CD4-positive, alpha-beta T cell (primary cell): ENCODE results near the gene LDHD. TPM values are rescaled to one million over a fixed set of nuclear protein-coding genes. Genes with fewer than 3 reads are reported as not detected.
"Not testable (repeated sequence)": the region's sequence is repeated elsewhere in the genome, so short reads cannot be mapped to it uniquely, and the experiment has no call there.

Experiments
- ATAC-seq: fragments of 200-7000 bp; cut with Tn5 transposase; one replicate; pipeline ENCODE4 v1.10.0; 2022; ENCODE audit warnings: mild to moderate bottlenecking; ENCODE audit not compliant: poor library complexity
- CTCF ChIA-PET: fragments of 350-600 bp; sonication (Branson Sonifier 250); formaldehyde crosslinking; loops from one replicate; lab custom pipeline; 2021; ENCODE audit warnings: antibody characterized with exemption, inconsistent platforms; lab: Charles Lee
- POLR2A ChIA-PET: fragments of 350-600 bp; sonication (Branson Sonifier 250); formaldehyde crosslinking; loops from one replicate; lab custom pipeline; 2021; ENCODE audit warnings: antibody characterized with exemption, inconsistent platforms; lab: Charles Lee
- DNase-seq, 14 experiments: peaks; one replicate each; pipeline ENCODE4 v3.0.0-alpha.2; 2013 to 2020; ENCODE audit warnings: mixed read lengths in 2 of 14
- H3K27ac ChIP-seq, 2 donors: one replicate each; pipeline versions ENCODE4 v1.5.1 to v1.7.0; 2013; ENCODE audit warnings: low read length in 2 of 2, low read depth in 1 of 2, mild to moderate bottlenecking in 1 of 2
- H3K27me3 ChIP-seq, 2 experiments: 1 replicate in 1 of 2; 2 replicates in 1 of 2; pipeline versions ENCODE4 v1.6.1 to v1.7.0; 2013; ENCODE audit warnings: low read length in 2 of 2, control low read depth in 1 of 2, mild to moderate bottlenecking in 1 of 2, moderate library complexity in 1 of 2; ENCODE audit not compliant: insufficient read depth in 2 of 2, control insufficient read depth in 1 of 2
- H3K36me3 ChIP-seq: one replicate; pipeline ENCODE4 v1.6.1; 2013; ENCODE audit warnings: low read length, control low read depth; ENCODE audit not compliant: insufficient read depth
- H3K4me1 ChIP-seq: one replicate; pipeline ENCODE4 v1.6.1; 2013; ENCODE audit warnings: low read length, control low read depth; ENCODE audit not compliant: insufficient read depth
- H3K4me3 ChIP-seq: one replicate; pipeline ENCODE4 v1.5.1; 2013; ENCODE audit warnings: mild to moderate bottlenecking, low read length, moderate library complexity
- H3K9me3 ChIP-seq, 2 experiments: 1 replicate in 1 of 2; 2 replicates in 1 of 2; pipeline versions ENCODE4 v1.6.1 to v1.7.0; 2013; ENCODE audit warnings: low read length in 2 of 2, mild to moderate bottlenecking in 2 of 2, control low read depth in 1 of 2, moderate library complexity in 1 of 2; ENCODE audit not compliant: control insufficient read depth in 1 of 2, insufficient read depth in 1 of 2
- H3K27ac Mint-ChIP-seq: one replicate; pipeline ENCODE4 v1.8.0; 2020; ENCODE audit warnings: mixed read lengths
- H3K27me3 Mint-ChIP-seq: one replicate; pipeline ENCODE4 v1.8.0; 2021; ENCODE audit warnings: mixed read lengths
- H3K36me3 Mint-ChIP-seq: one replicate; pipeline ENCODE4 v1.8.0; 2021; ENCODE audit warnings: low read depth, mixed read lengths
- H3K4me1 Mint-ChIP-seq: one replicate; pipeline ENCODE4 v1.8.0; 2021; ENCODE audit warnings: low read depth, mixed read lengths
- H3K4me3 Mint-ChIP-seq: one replicate; pipeline ENCODE4 v1.8.0; 2020; ENCODE audit warnings: mild to moderate bottlenecking, mixed read lengths
- H3K9me3 Mint-ChIP-seq: one replicate; pipeline ENCODE4 v1.8.0; 2020; ENCODE audit warnings: mixed read lengths
- intact Hi-C, 2 experiments: fragments of 100-400 bp; cut with DNase I in 1 of 2; cut with micrococcal nuclease in 1 of 2; formaldehyde crosslinking; loops; one replicate each; pipeline versions ENCODE4 v1.15.1 to v1.9.0; 2023 to 2025; cut with DNase I, micrococcal nuclease
- total RNA-seq, 174 experiments: library from RNA in 2 of 174; stranded (reverse) in 2 of 174; gene quantifications; one replicate each; pipeline ENCODE4 v1.2.3 and lab custom pipeline; 2021 to 2026
- TF ChIP-seq, protein P1 (sequence below): fragments of 200-600 bp; IDR thresholded peaks from one replicate; pipeline ENCODE4 v1.8.0; 2022; ENCODE audit warnings: antibody characterized with exemption, mild to moderate bottlenecking

Gene LDHD
- total RNA-seq, 2 experiments from 2014 or later = not detected

DNA sequence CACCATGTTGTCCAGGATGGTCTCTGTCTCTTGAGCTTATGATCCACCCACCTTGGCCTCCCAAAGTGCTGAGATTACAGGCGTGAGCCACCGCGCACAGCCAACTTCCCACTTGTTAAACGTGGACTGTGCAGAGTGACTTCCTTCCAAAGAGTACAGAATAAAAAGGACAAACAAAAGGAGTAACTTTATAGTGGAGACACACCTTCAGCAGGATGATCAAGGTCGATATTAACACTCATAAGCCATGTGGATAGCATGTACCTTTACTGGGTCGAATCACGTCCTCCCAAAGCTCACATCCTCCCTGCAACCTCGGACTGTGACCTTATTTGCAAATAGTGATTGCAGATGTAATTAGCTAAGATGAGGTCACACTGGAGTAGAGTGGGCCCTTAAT, 21.7 kb upstream of the LDHD start:
- DNase-seq (no peak), ATAC-seq (no peak)
- intact Hi-C loops = no loop called here
- Mint-ChIP-seq H3K27me3 (peaks cover 7% of the 10 kb centered on the region), H3K36me3 (no peaks in the 10 kb centered on the region), H3K27ac (no peak overlapping the region), H3K9me3 (no peaks in the 10 kb centered on the region), H3K4me1 (peaks cover 7% of the 10 kb centered on the region), H3K4me3 (no peak overlapping the region)
- H3K27me3 ChIP-seq = no peaks in the 10 kb centered on the region
- peaks cover 6% of the 10 kb centered on the region for H3K4me1 ChIP-seq
- no peak overlapping the region for H3K27ac ChIP-seq
- CTCF ChIA-PET = interaction anchor here (1.0 kb wide), 1 partner anchor 170 kb away, joined by 3 read pairs; no protein-coding TSS in a partner anchor
- H3K36me3 ChIP-seq = no peaks in the 10 kb centered on the region
- no peaks in the 10 kb centered on the region for H3K9me3 ChIP-seq
- no peak overlapping the region for H3K4me3 ChIP-seq
- TF ChIP-seq, protein P1, sequence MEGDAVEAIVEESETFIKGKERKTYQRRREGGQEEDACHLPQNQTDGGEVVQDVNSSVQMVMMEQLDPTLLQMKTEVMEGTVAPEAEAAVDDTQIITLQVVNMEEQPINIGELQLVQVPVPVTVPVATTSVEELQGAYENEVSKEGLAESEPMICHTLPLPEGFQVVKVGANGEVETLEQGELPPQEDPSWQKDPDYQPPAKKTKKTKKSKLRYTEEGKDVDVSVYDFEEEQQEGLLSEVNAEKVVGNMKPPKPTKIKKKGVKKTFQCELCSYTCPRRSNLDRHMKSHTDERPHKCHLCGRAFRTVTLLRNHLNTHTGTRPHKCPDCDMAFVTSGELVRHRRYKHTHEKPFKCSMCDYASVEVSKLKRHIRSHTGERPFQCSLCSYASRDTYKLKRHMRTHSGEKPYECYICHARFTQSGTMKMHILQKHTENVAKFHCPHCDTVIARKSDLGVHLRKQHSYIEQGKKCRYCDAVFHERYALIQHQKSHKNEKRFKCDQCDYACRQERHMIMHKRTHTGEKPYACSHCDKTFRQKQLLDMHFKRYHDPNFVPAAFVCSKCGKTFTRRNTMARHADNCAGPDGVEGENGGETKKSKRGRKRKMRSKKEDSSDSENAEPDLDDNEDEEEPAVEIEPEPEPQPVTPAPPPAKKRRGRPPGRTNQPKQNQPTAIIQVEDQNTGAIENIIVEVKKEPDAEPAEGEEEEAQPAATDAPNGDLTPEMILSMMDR = no peak
- POLR2A ChIA-PET = no interaction called here

DNA sequence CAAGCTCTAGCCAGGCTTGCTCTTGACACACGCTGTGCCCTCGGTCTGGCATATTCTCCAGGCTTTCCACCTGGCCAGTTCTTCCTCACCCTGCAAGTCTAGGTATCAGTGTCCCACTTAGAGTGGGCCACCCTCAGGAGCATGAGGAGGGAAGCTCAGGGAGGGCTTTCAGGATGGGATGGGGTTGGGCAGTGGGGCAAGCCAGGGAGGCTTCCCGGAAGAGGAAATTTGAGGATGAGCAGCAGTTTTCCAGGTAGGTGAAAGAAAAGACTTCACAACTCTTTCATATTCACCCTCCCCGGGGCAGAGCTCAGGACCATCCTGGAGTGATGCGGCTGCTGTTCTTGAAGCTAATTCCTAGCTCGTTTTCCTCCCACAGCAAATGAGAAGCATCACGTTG, 14.5 kb upstream of the LDHD start:
- TF ChIP-seq, protein P1 = no peak
- Mint-ChIP-seq H3K27ac (no peak overlapping the region), H3K4me3 (no peak overlapping the region), H3K36me3 (no peaks in the 10 kb centered on the region), H3K9me3 (no peaks in the 10 kb centered on the region), H3K27me3 (no peaks in the 10 kb centered on the region), H3K4me1 (peaks cover 13% of the 10 kb centered on the region)
- no peak for DNase-seq
- Histone ChIP-seq H3K4me1 (peaks cover 9% of the 10 kb centered on the region), H3K27me3 (no peaks in the 10 kb centered on the region), H3K36me3 (no peaks in the 10 kb centered on the region), H3K4me3 (no peak overlapping the region), H3K9me3 (peaks cover 0 to 5% of the 10 kb centered on the region in 2 experiments), H3K27ac (no peak overlapping the region)
- ChIA-PET CTCF (no interaction called here), POLR2A (no interaction called here)
- ATAC-seq = no peak
- intact Hi-C loops = no loop called here

DNA sequence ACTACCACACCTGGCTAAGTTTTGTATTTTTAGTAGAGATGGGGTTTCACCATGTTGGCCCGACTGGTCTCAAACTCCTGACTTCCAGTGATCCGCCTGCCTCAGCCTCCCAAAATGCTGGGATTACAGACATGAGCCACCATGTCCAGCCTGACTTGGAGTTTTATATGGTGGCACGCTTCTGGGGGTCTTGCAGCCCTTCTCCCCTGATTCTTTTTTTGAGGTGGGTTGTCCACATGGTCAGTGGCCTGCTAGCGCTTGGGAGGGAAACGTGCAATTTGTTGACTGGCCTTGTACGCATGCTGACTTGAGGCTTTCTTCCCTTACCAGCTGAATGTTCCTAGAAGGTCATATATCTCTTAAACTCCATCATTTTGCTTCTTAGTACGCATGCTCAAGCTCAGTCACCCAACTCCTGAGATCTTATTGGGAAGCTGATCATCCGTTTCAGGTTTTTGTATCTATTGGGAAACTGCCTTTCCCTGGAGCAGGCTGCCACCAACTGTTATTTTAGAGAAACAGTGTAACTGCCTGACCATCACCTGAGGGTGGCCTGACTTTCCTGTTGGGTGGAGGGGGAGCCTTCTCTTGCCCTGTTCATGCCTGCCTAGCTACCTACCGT, 13.7 kb upstream of the LDHD start:
- Mint-ChIP-seq H3K4me1 (peaks cover 13% of the 10 kb centered on the region), H3K27ac (no peak overlapping the region), H3K36me3 (no peaks in the 10 kb centered on the region), H3K9me3 (no peaks in the 10 kb centered on the region), H3K4me3 (no peak overlapping the region), H3K27me3 (no peaks in the 10 kb centered on the region)
- H3K4me1 ChIP-seq = peaks cover 9% of the 10 kb centered on the region
- POLR2A ChIA-PET = no interaction called here
- no peak overlapping the region for H3K4me3 ChIP-seq
- H3K27me3 ChIP-seq = no peaks in the 10 kb centered on the region
- DNase-seq (no peak), ATAC-seq (no peak)
- CTCF ChIA-PET = interaction anchor here (0.9 kb wide), 1 partner anchor 19 kb away, joined by 5 read pairs; no protein-coding TSS in a partner anchor
- no peaks in the 10 kb centered on the region for H3K36me3 ChIP-seq
- TF ChIP-seq, protein P1 = no peak
- intact Hi-C loops = no loop called here
- H3K27ac ChIP-seq = no peak overlapping the region
- H3K9me3 ChIP-seq = peaks cover 0 to 5% of the 10 kb centered on the region in 2 experiments

DNA sequence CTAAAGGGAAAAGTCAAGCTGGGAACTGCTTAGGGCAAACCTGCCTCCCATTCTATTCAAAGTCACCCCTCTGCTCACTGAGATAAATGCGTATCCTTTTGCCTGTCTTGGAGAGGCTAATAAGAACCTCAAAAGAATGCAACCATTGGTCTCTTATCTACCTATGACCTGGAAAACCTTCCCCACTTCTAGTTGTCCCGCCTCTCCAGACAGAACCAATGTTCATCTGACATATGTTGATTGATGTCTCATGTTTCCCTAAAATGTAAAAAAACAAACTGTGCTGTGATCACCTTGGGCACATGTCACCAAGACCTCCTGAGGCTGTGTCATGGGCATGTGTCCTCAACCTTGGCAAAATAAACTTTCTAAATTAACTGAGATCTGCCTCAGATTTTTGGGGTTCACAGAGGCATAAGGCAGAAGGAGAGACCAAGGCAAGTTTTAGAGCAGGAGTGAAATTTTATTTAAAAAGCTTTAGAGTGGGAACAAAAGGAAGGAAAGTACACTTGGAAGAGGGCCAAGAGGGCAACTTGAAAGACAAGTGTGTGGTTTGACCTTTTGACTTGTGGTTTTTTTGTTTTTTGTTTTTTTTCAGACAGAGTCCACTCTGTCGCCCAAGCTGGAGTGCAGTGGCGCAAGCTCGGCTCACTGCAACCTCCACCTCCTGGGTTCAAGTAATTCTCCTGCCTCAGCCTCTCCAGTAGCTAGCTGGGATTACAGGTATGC, 13.0 kb upstream of the LDHD start:
- H3K36me3 ChIP-seq, intact Hi-C loops, H3K27ac Mint-ChIP-seq, H3K9me3 Mint-ChIP-seq, H3K36me3 Mint-ChIP-seq, H3K4me1 ChIP-seq, ATAC-seq, H3K27me3 ChIP-seq, H3K4me3 ChIP-seq, H3K4me3 Mint-ChIP-seq, H3K9me3 ChIP-seq, H3K27me3 Mint-ChIP-seq, DNase-seq, H3K27ac ChIP-seq: not testable (repeated sequence)
- ChIA-PET POLR2A (interaction anchor here (0.8 kb wide), 1 partner anchor 131 kb away, joined by 3 read pairs; the partner anchor contains the start of gene ZNRF1), CTCF (interaction anchor here (0.9 kb wide), 1 partner anchor 19 kb away, joined by 5 read pairs; no protein-coding TSS in a partner anchor)
- H3K4me1 Mint-ChIP-seq = peaks cover 13% of the 10 kb centered on the region
